HCT116 (cell line): ENCODE data around the gene CH25H. TPM values are rescaled to one million over a fixed set of nuclear protein-coding genes. Genes with fewer than 3 reads are reported as not detected.

Source experiments
- ATAC-seq: fragments of 200-7000 bp; cut with Tn5 transposase; 2 replicates; pipeline ENCODE4 v1.9.1; 2020; ENCODE audit warnings: mild to moderate bottlenecking, moderate library complexity
- BruUV-seq: library from RNA; stranded (reverse); fragments of 400-500 nt; replicated peaks from 2 replicates; lab custom pipeline; 2021; lab: Mats Ljungman, UMichigan
- CTCF ChIA-PET: fragments of 300-600 bp; sonication (Branson Sonifier 250); formaldehyde crosslinking; loops from one replicate; lab custom pipeline; 2021; ENCODE audit warnings: antibody characterized with exemption; lab: Charles Lee
- POLR2A ChIA-PET: fragments of 300-600, 350-600 bp; sonication (Branson Sonifier 250); formaldehyde crosslinking; loops from one replicate; lab custom pipeline; 2021; ENCODE audit warnings: antibody characterized with exemption; lab: Charles Lee
- RAD21 ChIA-PET, 2 experiments: fragments of 300-600 bp; sonication (Branson Sonifier 250); formaldehyde crosslinking; loops; one replicate each; lab custom pipeline; 2023; ENCODE audit warnings: low total read pairs in 2 of 2; ENCODE audit not compliant: uncharacterized antibody in 2 of 2, unreplicated experiment in 2 of 2, low non-redundant PET in 1 of 2; lab: Charles Lee
- DNase-seq: peaks from one replicate; pipeline ENCODE4 v3.0.0-alpha.2; 2010; ENCODE audit warnings: low read depth, low spot score
- H2AFZ ChIP-seq: fragments of 200-600 bp; shearing (Covaris generic), sonication (generic); 2 replicates; pipeline ENCODE4 v1.6.1; 2017; ENCODE audit warnings: low read depth, mixed run types, mixed read lengths, antibody characterized with exemption, low read length; ENCODE audit not compliant: poor library complexity, severe bottlenecking
- H3K27ac ChIP-seq: 2 replicates; pipeline ENCODE4 v1.5.1; 2012; ENCODE audit warnings: low read depth, low read length
- H3K27me3 ChIP-seq: fragments of 200-600 bp; sonication (generic); 2 replicates; pipeline ENCODE4 v1.6.1; 2016; ENCODE audit warnings: mixed run types, low read length, mixed read lengths; ENCODE audit not compliant: insufficient read depth
- H3K36me3 ChIP-seq, 2 experiments: fragments of 200-500 bp in 1 of 2; fragments of 200-600 bp in 1 of 2; sonication (Bioruptor generic) in 1 of 2; sonication (generic) in 1 of 2; 2 replicates each; pipeline versions ENCODE4 v1.5.1 to v1.6.1; 2014 to 2016; ENCODE audit warnings: low read length in 2 of 2, inconsistent platforms in 1 of 2, mixed read lengths in 1 of 2, mixed run types in 1 of 2; ENCODE audit not compliant: insufficient read depth in 2 of 2, control insufficient read depth in 1 of 2
- H3K4me1 ChIP-seq, 2 experiments: fragments of 200-600 bp in 1 of 2; sonication (generic) in 1 of 2; 2 replicates each; pipeline versions ENCODE4 v1.5.1 to v1.6.1; 2012 to 2017; ENCODE audit warnings: low read length in 2 of 2, inconsistent platforms in 1 of 2, mild to moderate bottlenecking in 1 of 2, mixed read lengths in 1 of 2, mixed run types in 1 of 2, moderate library complexity in 1 of 2; ENCODE audit not compliant: insufficient read depth in 2 of 2, control insufficient read depth in 1 of 2
- H3K4me2 ChIP-seq: fragments of 200-600 bp; sonication (generic); 2 replicates; pipeline ENCODE4 v1.6.1; 2017; ENCODE audit warnings: mixed run types, low read length, mixed read lengths
- H3K4me3 ChIP-seq, 2 experiments: fragments of 200-600 bp in 1 of 2; sonication (generic) in 1 of 2; replicated peaks in 1 of 2; 2 replicates each; pipeline ENCODE4 v1.5.1; 2011 to 2016; ENCODE audit warnings: low read length in 2 of 2, control low read depth in 1 of 2, low read depth in 1 of 2, mild to moderate bottlenecking in 1 of 2, mixed read lengths in 1 of 2, mixed run types in 1 of 2
- H3K79me2 ChIP-seq: fragments of 200-600 bp; sonication (generic); 2 replicates; pipeline ENCODE4 v1.6.1; 2017; ENCODE audit warnings: mild to moderate bottlenecking, mixed run types, low read length, moderate library complexity, mixed read lengths; ENCODE audit not compliant: insufficient read depth
- H3K9ac ChIP-seq: fragments of 200-600 bp; sonication (generic); 2 replicates; pipeline ENCODE4 v1.6.1; 2016; ENCODE audit warnings: low read length, mixed read lengths
- H3K9me2 ChIP-seq: fragments of 200-600 bp; sonication (generic), shearing (Covaris generic); 2 replicates; pipeline ENCODE4 v1.6.1; 2017; ENCODE audit warnings: mixed run types, mild to moderate bottlenecking, moderate library complexity; ENCODE audit not compliant: insufficient read depth
- H3K9me3 ChIP-seq, 2 experiments: fragments of 200-500 bp in 1 of 2; fragments of 200-600 bp in 1 of 2; sonication (Bioruptor generic) in 1 of 2; sonication (generic) in 1 of 2; 2 replicates each; pipeline ENCODE4 v1.6.1; 2014 to 2017; ENCODE audit warnings: low read length in 2 of 2, mixed read lengths in 2 of 2, inconsistent platforms in 1 of 2, low read depth in 1 of 2, mild to moderate bottlenecking in 1 of 2, mixed run types in 1 of 2, moderate library complexity in 1 of 2; ENCODE audit not compliant: control insufficient read depth in 1 of 2, insufficient read depth in 1 of 2
- H4K20me1 ChIP-seq: fragments of 200-600 bp; sonication (generic), shearing (Covaris generic); 2 replicates; pipeline ENCODE4 v1.6.1; 2017; ENCODE audit warnings: mixed run types, mild to moderate bottlenecking, moderate library complexity; ENCODE audit not compliant: insufficient read depth
- CEBPB ChIP-seq: IDR thresholded peaks from 2 replicates; pipeline ENCODE4 v1.6.1; 2012; ENCODE audit warnings: low read depth
- EGR1 ChIP-seq: IDR thresholded peaks from 2 replicates; pipeline ENCODE4 v1.6.1; 2012; ENCODE audit warnings: low read depth
- ELF1 ChIP-seq: IDR thresholded peaks from 2 replicates; pipeline ENCODE4 v1.6.1; 2012; ENCODE audit warnings: low read depth, borderline replicate concordance
- EZH2 ChIP-seq: fragments of 200-600 bp; sonication (generic); IDR thresholded peaks from 2 replicates; pipeline ENCODE4 v1.6.1; 2017; ENCODE audit warnings: antibody characterized with exemption, mixed run types
- FOSL1 ChIP-seq: IDR thresholded peaks from 2 replicates; pipeline ENCODE4 v1.6.1; 2012; ENCODE audit warnings: low read depth
- POLR2A ChIP-seq: IDR thresholded peaks from 2 replicates; pipeline ENCODE4 v1.7.0; 2011; ENCODE audit warnings: borderline replicate concordance; ENCODE audit not compliant: insufficient read depth, insufficient read length; ENCODE audit errors: extremely low read depth
- RAD21 ChIP-seq: IDR thresholded peaks from 2 replicates; pipeline ENCODE4 v1.6.1; 2012; ENCODE audit warnings: low read depth, mild to moderate bottlenecking
- SIN3A ChIP-seq: IDR thresholded peaks from 2 replicates; pipeline ENCODE4 v1.6.1; 2012; ENCODE audit warnings: low read depth
- SRF ChIP-seq: IDR thresholded peaks from 2 replicates; pipeline ENCODE4 v1.6.1; 2012; ENCODE audit warnings: low read depth
- YY1 ChIP-seq: IDR thresholded peaks from 2 replicates; pipeline ENCODE4 v1.6.1; 2011; ENCODE audit warnings: low read length, low read depth, moderate library complexity, mild to moderate bottlenecking; ENCODE audit not compliant: insufficient replicate concordance; ENCODE audit errors: extremely low read depth
- ZFX ChIP-seq: fragments of 450-650 bp; IDR thresholded peaks from 2 replicates; pipeline ENCODE4 v1.6.1; 2017
- ZNF274 ChIP-seq: fragments of 200-500 bp; sonication (Bioruptor generic); IDR thresholded peaks from 2 replicates; pipeline ENCODE4 v1.6.1; 2014; ENCODE audit warnings: mild to moderate bottlenecking, low read depth, low read length, inconsistent platforms
- intact Hi-C: fragments of 100-400 bp; cut with micrococcal nuclease; formaldehyde crosslinking; loops from 2 replicates; pipeline ENCODE4 v1.10.0; 2022
- total RNA-seq: library from RNA; stranded (reverse); gene quantifications from one replicate; pipeline ENCODE4 v1.2.1, GENCODE V29; 2021; ENCODE audit not compliant: unreplicated experiment
- TF ChIP-seq, protein P1 (sequence below): IDR thresholded peaks from 2 replicates; pipeline ENCODE4 v1.6.1; 2012; ENCODE audit warnings: low read depth

Gene CH25H
- total RNA-seq, 1 experiment from 2014 or later: not detected

- BruUV-seq: no TSS peak
Measured at GRCh38 chr10:89237849-89238248, 30.7 kb upstream of the CH25H start.

More at GRCh38 chr10:89237849-89238248, 30.7 kb upstream of the CH25H start:
- Histone ChIP-seq H3K4me3 (no peak overlapping the region), H3K4me2 (no peak overlapping the region), H3K27me3 (no peaks in the 10 kb centered on the region), H3K36me3 (no peaks in the 10 kb centered on the region), H3K9ac (no peak overlapping the region), H3K4me1 (no peaks in the 10 kb centered on the region; a peak in 1 of 4 replicates), H2AFZ (no peak overlapping the region), H3K27ac (no peak overlapping the region), H3K9me3 (no peaks in the 10 kb centered on the region), H3K79me2 (no peaks in the 10 kb centered on the region), H4K20me1 (no peaks in the 10 kb centered on the region), H3K9me2 (no peaks in the 10 kb centered on the region)
- no peak for DNase-seq
- RAD21 ChIA-PET: no interaction called here
- TF ChIP-seq ZFX (no peak), SIN3A (no peak), CEBPB (no peak), SRF (no peak), YY1 (no peak), ZNF274 (no peak), ELF1 (no peak), FOSL1 (no peak), RAD21 (no peak), EGR1 (no peak), POLR2A (no peak), EZH2 (no peak)
- TF ChIP-seq, protein P1, sequence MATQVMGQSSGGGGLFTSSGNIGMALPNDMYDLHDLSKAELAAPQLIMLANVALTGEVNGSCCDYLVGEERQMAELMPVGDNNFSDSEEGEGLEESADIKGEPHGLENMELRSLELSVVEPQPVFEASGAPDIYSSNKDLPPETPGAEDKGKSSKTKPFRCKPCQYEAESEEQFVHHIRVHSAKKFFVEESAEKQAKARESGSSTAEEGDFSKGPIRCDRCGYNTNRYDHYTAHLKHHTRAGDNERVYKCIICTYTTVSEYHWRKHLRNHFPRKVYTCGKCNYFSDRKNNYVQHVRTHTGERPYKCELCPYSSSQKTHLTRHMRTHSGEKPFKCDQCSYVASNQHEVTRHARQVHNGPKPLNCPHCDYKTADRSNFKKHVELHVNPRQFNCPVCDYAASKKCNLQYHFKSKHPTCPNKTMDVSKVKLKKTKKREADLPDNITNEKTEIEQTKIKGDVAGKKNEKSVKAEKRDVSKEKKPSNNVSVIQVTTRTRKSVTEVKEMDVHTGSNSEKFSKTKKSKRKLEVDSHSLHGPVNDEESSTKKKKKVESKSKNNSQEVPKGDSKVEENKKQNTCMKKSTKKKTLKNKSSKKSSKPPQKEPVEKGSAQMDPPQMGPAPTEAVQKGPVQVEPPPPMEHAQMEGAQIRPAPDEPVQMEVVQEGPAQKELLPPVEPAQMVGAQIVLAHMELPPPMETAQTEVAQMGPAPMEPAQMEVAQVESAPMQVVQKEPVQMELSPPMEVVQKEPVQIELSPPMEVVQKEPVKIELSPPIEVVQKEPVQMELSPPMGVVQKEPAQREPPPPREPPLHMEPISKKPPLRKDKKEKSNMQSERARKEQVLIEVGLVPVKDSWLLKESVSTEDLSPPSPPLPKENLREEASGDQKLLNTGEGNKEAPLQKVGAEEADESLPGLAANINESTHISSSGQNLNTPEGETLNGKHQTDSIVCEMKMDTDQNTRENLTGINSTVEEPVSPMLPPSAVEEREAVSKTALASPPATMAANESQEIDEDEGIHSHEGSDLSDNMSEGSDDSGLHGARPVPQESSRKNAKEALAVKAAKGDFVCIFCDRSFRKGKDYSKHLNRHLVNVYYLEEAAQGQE: no peak
- POLR2A ChIA-PET: no interaction called here
- intact Hi-C loops: no loop called here
- no peak for ATAC-seq
- CTCF ChIA-PET: no interaction called here
